GM12872 (cell line): ENCODE measurements around the gene SMARCD1.

Source experiments
- CTCF ChIP-seq: IDR thresholded peaks from 3 replicates; pipeline ENCODE4 v1.5.1; 2011; ENCODE audit warnings: low read depth, mild to moderate bottlenecking, low read length, moderate library complexity; ENCODE audit not compliant: insufficient read depth

Gene SMARCD1

GRCh38 chr12:50043308-50043707 is 41.8 kb upstream of the SMARCD1 start:
- no peak for TF ChIP-seq CTCF

GRCh38 chr12:50043854-50044253 is 41.3 kb upstream of the SMARCD1 start:
- no peak for TF ChIP-seq CTCF

- TF ChIP-seq CTCF: no peak
Observed at GRCh38 chr12:50047693-50048250, 37.4 kb upstream of the SMARCD1 start.

GRCh38 chr12:50049254-50050118 is 35.7 kb upstream of the SMARCD1 start:
- no peak for TF ChIP-seq CTCF

GRCh38 chr12:50050119-50050385 is 35.1 kb upstream of the SMARCD1 start:
- TF ChIP-seq CTCF: no peak

DNA sequence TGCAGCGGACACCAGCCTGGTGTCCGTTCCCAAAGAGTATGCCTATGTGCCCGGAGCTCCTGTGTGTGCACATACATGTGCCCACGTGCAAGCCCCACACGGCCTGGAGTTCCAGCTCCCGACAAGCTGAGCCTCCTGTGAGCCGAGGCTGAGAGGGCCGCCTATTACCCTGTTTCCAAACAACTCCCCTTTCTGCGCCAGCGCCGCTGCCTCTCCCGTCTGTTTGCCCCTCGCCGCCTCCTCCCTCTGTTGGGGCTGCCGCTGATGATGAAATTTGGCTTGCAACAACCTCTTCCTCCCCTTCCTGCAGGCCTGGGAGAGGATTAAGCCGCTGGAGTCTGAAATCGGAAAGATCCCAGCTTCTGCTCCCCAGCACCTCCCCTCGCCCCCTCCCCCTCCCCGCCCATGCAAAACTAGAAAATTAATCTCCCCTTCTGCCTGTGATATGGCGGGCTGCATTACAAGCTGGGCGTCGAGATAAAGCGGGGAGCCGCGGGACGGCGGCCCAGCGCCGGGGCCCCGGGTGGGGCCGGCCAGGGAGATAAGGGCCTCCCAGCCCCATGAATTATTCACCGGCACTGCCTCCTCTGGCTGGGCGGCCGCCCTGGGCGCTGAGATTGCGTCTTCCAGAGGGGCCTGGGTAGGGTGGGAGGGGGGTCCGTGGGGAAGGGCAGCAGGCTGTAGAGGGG is 34.6 kb upstream of the SMARCD1 start:
- TF ChIP-seq CTCF: no peak

- no peak for TF ChIP-seq CTCF
Observed at GRCh38 chr12:50051101-50051806, 33.9 kb upstream of the SMARCD1 start.
